Measurements from ENCODE around the gene CFAP20DC.
"Not testable (repeated sequence)": the region's sequence is repeated elsewhere in the genome, so short reads cannot be mapped to it uniquely, and the experiment has no call there.

The CFAP20DC gene

GRCh38 chr3:58962040-58962651 is 87.7 kb downstream of the CFAP20DC start:
- DNase-seq, result no peak

GRCh38 chr3:58955308-58955707 is 94.5 kb downstream of the CFAP20DC start:
- no peak for DNase-seq

- DNase-seq, result no peak
Observed at GRCh38 chr3:58953288-58953687, 96.5 kb downstream of the CFAP20DC start.

GRCh38 chr3:58952128-58952917 is 97.5 kb downstream of the CFAP20DC start:
- DNase-seq, result no peak

GRCh38 chr3:58948018-58948417 is 101.8 kb downstream of the CFAP20DC start:
- no peak for DNase-seq

GRCh38 chr3:58946875-58947274 is 103.0 kb downstream of the CFAP20DC start:
- no peak for DNase-seq

- DNase-seq, result no peak
Observed at GRCh38 chr3:58938057-58938456, 111.8 kb downstream of the CFAP20DC start.

GRCh38 chr3:58924578-58924977 is 125.2 kb downstream of the CFAP20DC start:
- no peak for DNase-seq

- no peak for DNase-seq
Observed at GRCh38 chr3:58900386-58900785, 149.4 kb downstream of the CFAP20DC start.

- no peak for DNase-seq
Observed at GRCh38 chr3:58899953-58900298, 149.9 kb downstream of the CFAP20DC start.

- DNase-seq, result no peak
Observed at GRCh38 chr3:58899159-58899952, 150.5 kb downstream of the CFAP20DC start.

GRCh38 chr3:58898513-58898912 is 151.3 kb downstream of the CFAP20DC start:
- DNase-seq, result no peak

GRCh38 chr3:58897646-58898045 is 152.2 kb downstream of the CFAP20DC start:
- no peak for DNase-seq

GRCh38 chr3:58895678-58896077 is 154.1 kb downstream of the CFAP20DC start:
- DNase-seq, result not testable (repeated sequence)

- DNase-seq, result not testable (repeated sequence)
Observed at GRCh38 chr3:58892526-58892925, 157.3 kb downstream of the CFAP20DC start.

- DNase-seq, result no peak
Observed at GRCh38 chr3:58888087-58888486, 161.7 kb downstream of the CFAP20DC start.

- no peak for DNase-seq
Observed at GRCh38 chr3:58884453-58884852, 165.4 kb downstream of the CFAP20DC start.

GRCh38 chr3:58880182-58880581 is 169.6 kb downstream of the CFAP20DC start:
- no peak for DNase-seq

GRCh38 chr3:58874795-58875194 is 175.0 kb downstream of the CFAP20DC start:
- no peak for DNase-seq

- no peak for DNase-seq
Observed at GRCh38 chr3:58874248-58874741, 175.5 kb downstream of the CFAP20DC start.

- no peak for DNase-seq
Observed at GRCh38 chr3:58868097-58868779, 181.6 kb downstream of the CFAP20DC start.

- no peak for DNase-seq
Observed at GRCh38 chr3:58867621-58868020, 182.2 kb downstream of the CFAP20DC start.

- no peak for DNase-seq
Observed at GRCh38 chr3:58866079-58866478, 183.7 kb downstream of the CFAP20DC start.

All from COR-L47 (cell line).